Sigmoid colon (tissue), 4 donors: Measurements from ENCODE around the gene TRPM2.

Experiments used
- CTCF ChIP-seq, 4 experiments: fragments of 450-650 bp in 3 of 4; fragments of 200-600 bp in 1 of 4; IDR thresholded peaks; one replicate each; pipeline ENCODE4 v1.5.1; 2016 to 2019; ENCODE audit warnings: antibody characterized with exemption in 4 of 4, mild to moderate bottlenecking in 3 of 4, moderate library complexity in 2 of 4
- POLR2A ChIP-seq, 2 donors: fragments of 450-650 bp; IDR thresholded peaks; one replicate each; pipeline ENCODE4 v1.6.1; 2016; ENCODE audit warnings: antibody characterized with exemption in 2 of 2, mild to moderate bottlenecking in 2 of 2, moderate library complexity in 2 of 2
- POLR2AphosphoS5 ChIP-seq, 4 donors: sonication (generic); formaldehyde crosslinking; IDR thresholded peaks; one replicate each; pipeline ENCODE4 v1.6.1; 2017; ENCODE audit warnings: antibody characterized with exemption in 4 of 4

- TF ChIP-seq POLR2A (IDR thresholded peaks at IDR 0.05) (no peak), POLR2AphosphoS5 (IDR thresholded peaks at IDR 0.05) (no peak), CTCF (IDR thresholded peaks at IDR 0.05) (no peak)
Measured at GRCh38 chr21:44484498-44485253, 131.3 kb downstream of the TRPM2 start.
